Prostate gland (tissue), 2 donors: ENCODE measurements around the gene SPG7. TPM values are rescaled to one million over a fixed set of nuclear protein-coding genes. Genes with fewer than 3 reads are reported as not detected.

Source experiments
- DNase-seq: peaks from one replicate; pipeline ENCODE4 v3.0.0-alpha.2; 2019; ENCODE audit warnings: low spot score
- H3K27ac ChIP-seq, 2 donors: fragments of 200-600 bp; sonication (generic); 2 replicates each; pipeline ENCODE4 v1.5.1; 2017 to 2019
- H3K27me3 ChIP-seq: fragments of 200-600 bp; sonication (generic); replicated peaks from 2 replicates; pipeline ENCODE4 v1.5.1; 2019; ENCODE audit not compliant: insufficient read depth
- H3K36me3 ChIP-seq, 2 donors: fragments of 200-600 bp; sonication (generic); 1 replicate in 1 of 2; 2 replicates in 1 of 2; pipeline versions ENCODE4 v1.5.1 to v1.8.1; 2017 to 2019
- H3K4me1 ChIP-seq: fragments of 200-600 bp; sonication (generic); replicated peaks from 2 replicates; pipeline ENCODE4 v1.5.1; 2019
- H3K4me3 ChIP-seq, 2 donors: fragments of 200-600 bp; sonication (generic); 2 replicates each; pipeline ENCODE4 v1.5.1; 2017 to 2019
- H3K9me3 ChIP-seq: fragments of 200-600 bp; sonication (generic); 2 replicates; pipeline ENCODE4 v1.5.1; 2017
- POLR2A ChIP-seq: fragments of 450-650 bp; IDR thresholded peaks from one replicate; pipeline ENCODE4 v1.6.1; 2016; ENCODE audit warnings: antibody characterized with exemption, mild to moderate bottlenecking
- POLR2AphosphoS5 ChIP-seq: sonication (generic); formaldehyde crosslinking; IDR thresholded peaks from one replicate; pipeline ENCODE4 v1.6.1; 2017; ENCODE audit warnings: antibody characterized with exemption
- WGBS: methylation state at CpG from one replicate; pipeline ENCODE4 v1.1.5; 2018; 5-methylcytosine and 5-hydroxymethylcytosine counted together
- intact Hi-C: fragments of 100-400 bp; cut with DNase I; formaldehyde crosslinking; loops from one replicate; pipeline ENCODE4 v1.14.2; 2022
- total RNA-seq, 2 donors: library from RNA; depleted of rRNA; stranded (reverse); fragments of >200 nt; gene quantifications; one replicate each; pipeline ENCODE4 v1.1.0, GENCODE V29; 2016
- TF ChIP-seq, protein P1 (sequence below), 4 experiments: fragments of 200-600 bp in 2 of 4; fragments of 450-650 bp in 2 of 4; sonication (generic) in 2 of 4; IDR thresholded peaks; 1 replicate in 3 of 4; 2 replicates in 1 of 4; pipeline ENCODE4 v1.5.1; 2016 to 2019; ENCODE audit warnings: antibody characterized with exemption in 4 of 4, mild to moderate bottlenecking in 2 of 4, moderate library complexity in 2 of 4

The SPG7 gene
- total RNA-seq, 2 donors from 2014 or later = 128 to 165 TPM

GRCh38 chr16:89545831-89546574 is 37.8 kb downstream of the SPG7 start:
- TF ChIP-seq, protein P1, sequence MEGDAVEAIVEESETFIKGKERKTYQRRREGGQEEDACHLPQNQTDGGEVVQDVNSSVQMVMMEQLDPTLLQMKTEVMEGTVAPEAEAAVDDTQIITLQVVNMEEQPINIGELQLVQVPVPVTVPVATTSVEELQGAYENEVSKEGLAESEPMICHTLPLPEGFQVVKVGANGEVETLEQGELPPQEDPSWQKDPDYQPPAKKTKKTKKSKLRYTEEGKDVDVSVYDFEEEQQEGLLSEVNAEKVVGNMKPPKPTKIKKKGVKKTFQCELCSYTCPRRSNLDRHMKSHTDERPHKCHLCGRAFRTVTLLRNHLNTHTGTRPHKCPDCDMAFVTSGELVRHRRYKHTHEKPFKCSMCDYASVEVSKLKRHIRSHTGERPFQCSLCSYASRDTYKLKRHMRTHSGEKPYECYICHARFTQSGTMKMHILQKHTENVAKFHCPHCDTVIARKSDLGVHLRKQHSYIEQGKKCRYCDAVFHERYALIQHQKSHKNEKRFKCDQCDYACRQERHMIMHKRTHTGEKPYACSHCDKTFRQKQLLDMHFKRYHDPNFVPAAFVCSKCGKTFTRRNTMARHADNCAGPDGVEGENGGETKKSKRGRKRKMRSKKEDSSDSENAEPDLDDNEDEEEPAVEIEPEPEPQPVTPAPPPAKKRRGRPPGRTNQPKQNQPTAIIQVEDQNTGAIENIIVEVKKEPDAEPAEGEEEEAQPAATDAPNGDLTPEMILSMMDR (IDR thresholded peaks at IDR 0.05) = no peak
- TF ChIP-seq POLR2A = no peak
- TF ChIP-seq POLR2AphosphoS5 = no peak
- no peak for DNase-seq
- H3K27me3 ChIP-seq = no peaks in the 10 kb centered on the region
- peaks cover 10 to 13% of the 10 kb centered on the region in 2 donors for H3K36me3 ChIP-seq
- H3K9me3 ChIP-seq = no peaks in the 10 kb centered on the region
- no peak overlapping the region for H3K27ac ChIP-seq
- 87% methylated on average over 26 of the region's 26 CpGs for WGBS
- intact Hi-C loops = no loop called here
- H3K4me1 ChIP-seq = no peaks in the 10 kb centered on the region
- no peak overlapping the region for H3K4me3 ChIP-seq

GRCh38 chr16:89546781-89547180 is 38.6 kb downstream of the SPG7 start:
- Histone ChIP-seq H3K36me3 (peaks cover 10 to 13% of the 10 kb centered on the region in 2 donors), H3K4me3 (no peak overlapping the region), H3K27ac (no peak overlapping the region), H3K9me3 (no peaks in the 10 kb centered on the region), H3K27me3 (no peaks in the 10 kb centered on the region), H3K4me1 (no peaks in the 10 kb centered on the region)
- DNase-seq = no peak
- WGBS = 89% methylated on average over 19 of the region's 19 CpGs
- intact Hi-C loops = no loop called here
- TF ChIP-seq, protein P1 (IDR thresholded peaks at IDR 0.05) = no peak
- no peak for TF ChIP-seq POLR2A
- TF ChIP-seq POLR2AphosphoS5 = no peak

DNA sequence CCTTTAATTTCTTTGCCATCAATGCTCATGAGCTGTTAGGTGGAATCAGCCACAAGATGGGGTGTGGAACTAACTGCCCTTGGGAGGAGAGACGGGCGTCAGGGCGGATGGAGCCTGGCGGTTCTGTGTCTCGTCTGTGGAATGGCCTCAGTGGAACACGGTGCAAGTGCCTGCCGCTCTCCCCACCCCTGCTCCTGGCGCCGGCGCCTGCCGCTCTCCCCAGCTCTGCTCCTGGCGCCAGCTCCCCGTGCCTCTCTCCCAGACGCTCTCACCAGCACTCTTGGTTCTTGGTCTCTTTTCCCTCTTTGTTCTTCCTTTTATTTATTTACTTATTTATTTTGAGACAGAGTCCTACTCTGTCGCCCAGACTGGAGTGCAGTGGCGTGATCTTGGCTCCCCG is 39.1 kb downstream of the SPG7 start:
- WGBS = 90% methylated on average over 17 of the region's 17 CpGs
- no peak overlapping the region for H3K27ac ChIP-seq
- H3K4me3 ChIP-seq = no peak overlapping the region
- H3K36me3 ChIP-seq = peaks cover 10 to 13% of the 10 kb centered on the region in 2 donors
- H3K27me3 ChIP-seq = no peaks in the 10 kb centered on the region
- TF ChIP-seq POLR2A = no peak
- no peak for TF ChIP-seq POLR2AphosphoS5
- TF ChIP-seq, protein P1 (IDR thresholded peaks at IDR 0.05) = no peak
- no peak for DNase-seq
- no peaks in the 10 kb centered on the region for H3K9me3 ChIP-seq
- no peaks in the 10 kb centered on the region for H3K4me1 ChIP-seq
- intact Hi-C loops = no loop called here

GRCh38 chr16:89547860-89548259 is 39.7 kb downstream of the SPG7 start:
- H3K27ac ChIP-seq = no peak overlapping the region
- no peak for DNase-seq
- intact Hi-C loops = no loop called here
- 94% methylated on average over 20 of the region's 20 CpGs for WGBS
- H3K9me3 ChIP-seq = no peaks in the 10 kb centered on the region
- peaks cover 10 to 13% of the 10 kb centered on the region in 2 donors for H3K36me3 ChIP-seq
- TF ChIP-seq POLR2A (no peak), POLR2AphosphoS5 (no peak)
- TF ChIP-seq, protein P1 (IDR thresholded peaks at IDR 0.05) = no peak
- H3K4me3 ChIP-seq = no peak overlapping the region
- H3K27me3 ChIP-seq = no peaks in the 10 kb centered on the region
- no peaks in the 10 kb centered on the region for H3K4me1 ChIP-seq

DNA sequence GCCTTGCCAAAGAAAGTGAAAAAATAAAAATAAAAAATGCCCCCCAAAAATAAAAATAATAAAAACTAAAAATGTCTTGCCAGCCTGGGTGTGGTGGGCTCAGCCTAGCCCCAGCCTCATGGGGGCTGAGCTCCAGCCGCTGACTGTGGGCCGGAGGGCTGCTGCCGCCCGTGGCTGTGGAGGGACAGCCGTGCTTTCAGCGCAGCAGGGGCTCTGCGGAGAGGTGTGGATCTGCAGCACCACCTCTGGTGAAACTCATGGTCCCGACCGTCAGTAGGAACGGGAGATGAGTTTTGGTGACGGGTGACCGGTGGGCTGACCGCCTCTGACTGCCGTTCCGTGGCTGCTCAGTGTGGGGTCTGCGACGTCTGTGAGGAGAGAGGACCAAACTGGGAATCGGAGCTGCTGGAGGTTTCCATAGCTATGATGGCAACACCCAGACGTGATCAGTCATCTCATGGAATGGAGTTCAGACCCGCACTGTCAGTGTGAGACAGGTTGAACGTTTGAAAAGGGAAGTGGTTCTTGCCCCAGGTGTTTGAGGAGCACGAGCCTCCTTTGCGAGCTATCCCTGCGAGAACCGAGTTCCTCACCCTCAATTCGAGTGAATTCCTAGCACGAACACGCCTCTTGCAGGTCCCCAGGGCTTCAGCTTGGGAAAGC is 40.3 kb downstream of the SPG7 start:
- intact Hi-C loops = no loop called here
- H3K27ac ChIP-seq = no peak overlapping the region
- DNase-seq = no peak
- no peak overlapping the region for H3K4me3 ChIP-seq
- no peaks in the 10 kb centered on the region for H3K27me3 ChIP-seq
- no peaks in the 10 kb centered on the region for H3K4me1 ChIP-seq
- H3K9me3 ChIP-seq = no peaks in the 10 kb centered on the region
- TF ChIP-seq POLR2AphosphoS5 = no peak
- TF ChIP-seq, protein P1 (IDR thresholded peaks at IDR 0.05) = no peak
- TF ChIP-seq POLR2A = no peak
- H3K36me3 ChIP-seq = peaks cover 10 to 13% of the 10 kb centered on the region in 2 donors
- WGBS = 88% methylated on average over 28 of the region's 28 CpGs
